Suprapubic skin (tissue), 3 donors: ENCODE data around the gene ANKS1A.
"Not testable (repeated sequence)": the region's sequence is repeated elsewhere in the genome, so short reads cannot be mapped to it uniquely, and the experiment has no call there.

Experiments used
- POLR2AphosphoS5 ChIP-seq, 3 donors: sonication (generic); formaldehyde crosslinking; IDR thresholded peaks; one replicate each; pipeline ENCODE4 v1.6.1; 2017; ENCODE audit warnings: antibody characterized with exemption in 3 of 3
- TF ChIP-seq, protein P1 (sequence below), 2 donors: fragments of 200-600 bp in 1 of 2; fragments of 450-650 bp in 1 of 2; sonication (generic) in 1 of 2; IDR thresholded peaks; one replicate each; pipeline ENCODE4 v1.5.1; 2016 to 2019; ENCODE audit warnings: antibody characterized with exemption in 2 of 2, mild to moderate bottlenecking in 1 of 2, moderate library complexity in 1 of 2

GRCh38 chr6:35138191-35138590 lies 249.1 kb downstream of the ANKS1A start:
- TF ChIP-seq POLR2AphosphoS5 (IDR thresholded peaks at IDR 0.05) = not testable (repeated sequence)
- TF ChIP-seq, protein P1, sequence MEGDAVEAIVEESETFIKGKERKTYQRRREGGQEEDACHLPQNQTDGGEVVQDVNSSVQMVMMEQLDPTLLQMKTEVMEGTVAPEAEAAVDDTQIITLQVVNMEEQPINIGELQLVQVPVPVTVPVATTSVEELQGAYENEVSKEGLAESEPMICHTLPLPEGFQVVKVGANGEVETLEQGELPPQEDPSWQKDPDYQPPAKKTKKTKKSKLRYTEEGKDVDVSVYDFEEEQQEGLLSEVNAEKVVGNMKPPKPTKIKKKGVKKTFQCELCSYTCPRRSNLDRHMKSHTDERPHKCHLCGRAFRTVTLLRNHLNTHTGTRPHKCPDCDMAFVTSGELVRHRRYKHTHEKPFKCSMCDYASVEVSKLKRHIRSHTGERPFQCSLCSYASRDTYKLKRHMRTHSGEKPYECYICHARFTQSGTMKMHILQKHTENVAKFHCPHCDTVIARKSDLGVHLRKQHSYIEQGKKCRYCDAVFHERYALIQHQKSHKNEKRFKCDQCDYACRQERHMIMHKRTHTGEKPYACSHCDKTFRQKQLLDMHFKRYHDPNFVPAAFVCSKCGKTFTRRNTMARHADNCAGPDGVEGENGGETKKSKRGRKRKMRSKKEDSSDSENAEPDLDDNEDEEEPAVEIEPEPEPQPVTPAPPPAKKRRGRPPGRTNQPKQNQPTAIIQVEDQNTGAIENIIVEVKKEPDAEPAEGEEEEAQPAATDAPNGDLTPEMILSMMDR (IDR thresholded peaks at IDR 0.05) = not testable (repeated sequence)
